GM12878 (cell line): Measurements from ENCODE around the gene TMEM132C. TPM values are rescaled to one million over a fixed set of nuclear protein-coding genes. Genes with fewer than 3 reads are reported as not detected.

Source experiments
- ATAC-seq: fragments of 200-7000 bp; cut with Tn5 transposase; 3 replicates; pipeline ENCODE4 v1.9.1; 2020; ENCODE audit warnings: mild to moderate bottlenecking, moderate library complexity
- BruUV-seq: library from RNA; stranded (reverse); fragments of 400-500 nt; replicated peaks from 2 replicates; lab custom pipeline; 2021; lab: Mats Ljungman, UMichigan
- CTCF ChIA-PET: fragments of 300-600 bp; sonication (Branson Sonifier 250); formaldehyde crosslinking; extraction: SDS; loops from one replicate; lab custom pipeline; 2021; ENCODE audit warnings: inconsistent platforms; lab: Yijun Ruan, JAX
- POLR2A ChIA-PET: fragments of 350-600 bp; formaldehyde crosslinking; extraction: SDS; loops from one replicate; lab custom pipeline; 2021; ENCODE audit warnings: inconsistent platforms; lab: Charles Lee
- RAD21 ChIA-PET: fragments of 300-600 bp; sonication (Branson Sonifier 250); formaldehyde crosslinking; loops from one replicate; lab custom pipeline; 2023; ENCODE audit warnings: antibody characterized with exemption; ENCODE audit not compliant: unreplicated experiment; lab: Charles Lee
- SMC1A ChIA-PET: fragments of 300-600 bp; sonication (Branson Sonifier 250); formaldehyde crosslinking; loops from one replicate; lab custom pipeline; 2023; ENCODE audit not compliant: unreplicated experiment, uncharacterized antibody; lab: Charles Lee
- DNase-seq: peaks from one replicate; pipeline ENCODE4 v3.0.0-alpha.2; 2011; ENCODE audit warnings: low read depth, low spot score
- FAIRE-seq: peaks from 3 replicates; lab custom pipeline; 2011; peaks lifted over from hg19 to GRCh38; lab: Jason Lieb, UNC
- H2AFZ ChIP-seq: 2 replicates; pipeline ENCODE4 v1.6.0; 2011; ENCODE audit warnings: low read depth, low read length, control low read depth; ENCODE audit not compliant: control insufficient read depth
- H3K27ac ChIP-seq: 2 replicates; pipeline ENCODE4 v1.5.1; 2011; ENCODE audit warnings: control low read depth; ENCODE audit not compliant: control insufficient read depth, insufficient read depth
- H3K27me3 ChIP-seq, 2 experiments: replicated peaks in 1 of 2; 2 replicates each; pipeline versions ENCODE4 v1.6.0 to v1.6.1; 2011; ENCODE audit warnings: low read length in 1 of 2; ENCODE audit not compliant: control insufficient read depth in 2 of 2, insufficient read depth in 2 of 2
- H3K36me3 ChIP-seq, 2 experiments: 2 replicates each; pipeline ENCODE4 v1.5.1; 2011; ENCODE audit warnings: low read length in 1 of 2; ENCODE audit not compliant: control insufficient read depth in 2 of 2, insufficient read depth in 2 of 2
- H3K4me1 ChIP-seq: 2 replicates; pipeline ENCODE4 v1.6.1; 2011; ENCODE audit warnings: mild to moderate bottlenecking, low read length, moderate library complexity, mixed read lengths; ENCODE audit not compliant: control insufficient read depth, insufficient read depth
- H3K4me2 ChIP-seq: 2 replicates; pipeline ENCODE4 v1.6.0; 2011; ENCODE audit warnings: control low read depth; ENCODE audit not compliant: control insufficient read depth, insufficient read depth
- H3K4me3 ChIP-seq: fragments of 200-600 bp; sonication (generic); 2 replicates; pipeline ENCODE4 v1.5.1; 2016
- H3K79me2 ChIP-seq: 2 replicates; pipeline ENCODE4 v1.6.0; 2011; ENCODE audit warnings: low read length; ENCODE audit not compliant: control insufficient read depth, insufficient read depth
- H3K9ac ChIP-seq: 2 replicates; pipeline ENCODE4 v1.8.0; 2011; ENCODE audit warnings: low read length, control low read depth, mixed read lengths; ENCODE audit not compliant: control insufficient read depth, insufficient read depth
- H3K9me3 ChIP-seq: replicated peaks from 3 replicates; pipeline ENCODE4 v1.5.1; 2011; ENCODE audit warnings: mild to moderate bottlenecking, low read length; ENCODE audit not compliant: control insufficient read depth, insufficient read depth
- H4K20me1 ChIP-seq: 2 replicates; pipeline ENCODE4 v1.6.0; 2011; ENCODE audit not compliant: control insufficient read depth, insufficient read depth
- DPF2 ChIP-seq: fragments of 450-650 bp; IDR thresholded peaks from 2 replicates; pipeline ENCODE4 v1.6.1; 2017; ENCODE audit warnings: mild to moderate bottlenecking
- IRF4 ChIP-seq: IDR thresholded peaks from 2 replicates; pipeline ENCODE4 v1.6.1; 2011; ENCODE audit warnings: low read depth, low read length
- JUNB ChIP-seq: IDR thresholded peaks from 2 replicates; pipeline ENCODE4 v1.6.1; 2016; ENCODE audit warnings: antibody characterized with exemption, mild to moderate bottlenecking
- KDM1A ChIP-seq: fragments of 200-600 bp; sonication (generic); IDR thresholded peaks from 2 replicates; pipeline ENCODE4 v1.6.1; 2016; ENCODE audit warnings: borderline replicate concordance
- NFXL1 ChIP-seq: fragments of 450-650 bp; IDR thresholded peaks from 2 replicates; pipeline ENCODE4 v1.6.1; 2017; ENCODE audit warnings: antibody characterized with exemption, mild to moderate bottlenecking, borderline replicate concordance
- NFYB ChIP-seq: IDR thresholded peaks from 2 replicates; pipeline ENCODE4 v1.6.1; 2011; ENCODE audit warnings: low read depth, mild to moderate bottlenecking, low read length, improper control_type of control experiment, moderate library complexity; ENCODE audit not compliant: insufficient read depth
- PKNOX1 ChIP-seq: fragments of 450-650 bp; IDR thresholded peaks from 2 replicates; pipeline ENCODE4 v1.6.1; 2016; ENCODE audit warnings: mild to moderate bottlenecking
- RCOR1 ChIP-seq: conservative IDR thresholded peaks from 2 replicates; pipeline ENCODE4 v1.6.1; 2012; ENCODE audit warnings: low read depth, low read length, improper control_type of control experiment
- ZBTB40 ChIP-seq: fragments of 450-650 bp; IDR thresholded peaks from 2 replicates; pipeline ENCODE4 v1.6.1; 2016; ENCODE audit warnings: mild to moderate bottlenecking, moderate library complexity, borderline replicate concordance
- WGBS: methylation state at CpG from one replicate; pipeline ENCODE4 v1.1.6; 2016; ENCODE audit warnings: low lambda C conversion rate; ENCODE audit not compliant: insufficient replicate concordance, insufficient coverage; ENCODE audit errors: missing lambda C conversion rate; 5-methylcytosine and 5-hydroxymethylcytosine counted together
- in situ Hi-C: fragments of 300-500 bp; cut with MboI; formaldehyde crosslinking; loops from 9 replicates; pipeline ENCODE4 v1.14.3; 2018; ENCODE audit warnings: mixed read lengths
- intact Hi-C: fragments of 100-400 bp; cut with micrococcal nuclease; formaldehyde crosslinking; loops from one replicate; pipeline ENCODE4 v1.14.2; 2022; ENCODE audit not compliant: unreplicated experiment
- polyA plus RNA-seq, 11 experiments: library from polyadenylated mRNA; depleted of rRNA in 4 of 11; unstranded in 6 of 11; stranded (reverse) in 5 of 11; fragments of >200 nt; fragmentation: Nextera tagmentation in 4 of 11; fragmentation: Illumina TruSeq in 1 of 11; extraction: Ambion mirVana in 4 of 11; extraction: Trizol in 1 of 11; gene quantifications; 1 replicate in 1 of 11; 2 replicates in 10 of 11; pipeline versions ENCODE4 v1.2.1 to v1.2.3, GENCODE V29; 2011 to 2016; ENCODE audit warnings: inconsistent platforms in 2 of 11, missing spikeins in 2 of 11, low read depth in 1 of 11
- total RNA-seq, 4 experiments: library from RNA; depleted of rRNA in 3 of 4; stranded (reverse); fragments of >200 nt in 3 of 4; fragmentation: Illumina TruSeq in 1 of 4; extraction: Trizol in 1 of 4; gene quantifications; 2 replicates each; pipeline versions ENCODE4 v1.2.1 to v1.2.3, GENCODE V29; 2013 to 2021

Gene TMEM132C
- total and polyA plus RNA-seq, 10 of the 15 experiments (the other 5 are each of a cell fraction or from before 2014, with no cell fraction given), result not detected

DNA sequence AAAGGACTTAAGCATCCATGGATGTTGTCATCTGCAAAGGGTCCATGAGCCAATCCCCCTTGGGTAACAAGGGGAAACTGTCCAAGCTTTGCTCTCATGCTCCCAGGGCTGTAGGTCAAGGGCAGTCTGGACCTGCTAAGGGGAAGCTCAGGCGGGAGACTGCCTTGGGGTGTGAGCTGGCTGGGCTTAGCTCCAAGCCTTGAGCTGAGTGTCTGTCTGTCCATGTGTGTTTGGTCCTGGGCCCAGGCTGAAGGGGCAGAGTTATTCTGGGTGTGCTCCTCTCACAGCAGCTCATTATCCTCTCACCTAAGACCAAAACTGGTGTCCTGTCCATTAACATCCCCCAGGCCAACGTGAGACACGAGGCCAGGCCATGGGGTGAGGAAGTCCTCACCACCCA lies 282.0 kb downstream of the TMEM132C start:
- in situ Hi-C loops, result no loop called here
- 4% methylated on average over 3 of the region's 3 CpGs for WGBS
- Histone ChIP-seq H3K9me3 (no peaks in the 10 kb centered on the region), H3K79me2 (no peaks in the 10 kb centered on the region), H3K4me3 (no peak overlapping the region), H3K27ac (no peak overlapping the region), H3K4me2 (no peak overlapping the region), H4K20me1 (no peaks in the 10 kb centered on the region), H3K36me3 (no peaks in the 10 kb centered on the region), H3K9ac (no peak overlapping the region), H3K27me3 (no peaks in the 10 kb centered on the region), H2AFZ (no peak overlapping the region), H3K4me1 (no peaks in the 10 kb centered on the region)
- no TSS peak for BruUV-seq
- TF ChIP-seq KDM1A, result no peak
- TF ChIP-seq RCOR1, result no peak
- no peak for TF ChIP-seq ZBTB40
- TF ChIP-seq DPF2, result no peak
- no peak for TF ChIP-seq JUNB
- TF ChIP-seq PKNOX1, result no peak
- TF ChIP-seq IRF4, result no peak
- no peak for TF ChIP-seq NFYB
- TF ChIP-seq NFXL1, result no peak
- ChIA-PET POLR2A (no interaction called here), SMC1A (no interaction called here), CTCF (no interaction called here), RAD21 (no interaction called here)
- FAIRE-seq, result no peak
- intact Hi-C loops, result no loop called here
- DNase-seq, result no peak
- ATAC-seq, result no peak
